K562 (cell line): ENCODE results near the gene PLCB4. TPM values are rescaled to one million over a fixed set of nuclear protein-coding genes. Genes with fewer than 3 reads are reported as not detected.

Source experiments
- ATAC-seq: fragments of 200-7000 bp; cut with Tn5 transposase; 3 replicates; pipeline ENCODE4 v1.9.1; 2020; ENCODE audit warnings: moderate library complexity
- BruUV-seq: library from RNA; stranded (reverse); fragments of 400-500 nt; replicated peaks from 2 replicates; lab custom pipeline; 2021; lab: Mats Ljungman, UMichigan
- CTCF ChIA-PET: fragments of 300-600 bp; formaldehyde crosslinking; extraction: SDS; loops from one replicate; lab custom pipeline; 2021; ENCODE audit warnings: low intra/inter-chr PET ratio; lab: Yijun Ruan, JAX
- POLR2A ChIA-PET: fragments of 300-600, 350-650 bp; sonication (Branson Sonifier 250); formaldehyde crosslinking; extraction: SDS; loops from one replicate; lab custom pipeline; 2021; ENCODE audit warnings: antibody characterized with exemption, inconsistent platforms; lab: Yijun Ruan, JAX
- DNase-seq, 4 experiments: peaks; one replicate each; pipeline versions ENCODE4 v3.0.0 to v3.0.0-alpha.2; 2011 to 2018; ENCODE audit warnings: low spot score in 3 of 4, mixed read lengths in 3 of 4; ENCODE audit errors: extremely low read depth in 1 of 4
- FAIRE-seq: peaks from 2 replicates; lab custom pipeline; 2011; peaks lifted over from hg19 to GRCh38; lab: Jason Lieb, UNC
- H2AFZ ChIP-seq: 2 replicates; pipeline ENCODE4 v1.6.0; 2011; ENCODE audit warnings: low read depth, low read length, control low read depth, inconsistent platforms
- H3K27ac ChIP-seq: fragments of 200-600 bp; 3 replicates; pipeline ENCODE4 v1.8.0; 2011; ENCODE audit warnings: low read depth, mild to moderate bottlenecking, control low read depth, inconsistent platforms, low read length, moderate library complexity, mixed read lengths; ENCODE audit errors: extremely low read depth
- H3K27me3 ChIP-seq, 2 experiments: fragments of 300-600 bp in 1 of 2; 2 replicates in 1 of 2; 3 replicates in 1 of 2; pipeline versions ENCODE4 v1.6.0 to v1.8.0; 2011; ENCODE audit warnings: inconsistent platforms in 2 of 2, low read length in 2 of 2, mild to moderate bottlenecking in 1 of 2, mixed read lengths in 1 of 2, moderate library complexity in 1 of 2; ENCODE audit not compliant: control insufficient read depth in 2 of 2, insufficient read depth in 2 of 2
- H3K36me3 ChIP-seq: fragments of 300-600 bp; 3 replicates; pipeline ENCODE4 v1.8.0; 2011; ENCODE audit warnings: mild to moderate bottlenecking, low read length, inconsistent platforms; ENCODE audit not compliant: control insufficient read depth, insufficient read depth
- H3K4me1 ChIP-seq, 2 experiments: fragments of 200-600 bp in 1 of 2; replicated peaks in 1 of 2; 2 replicates in 1 of 2; 3 replicates in 1 of 2; pipeline versions ENCODE4 v1.5.1 to v1.8.0; 2011; ENCODE audit warnings: inconsistent platforms in 2 of 2, low read length in 2 of 2, mild to moderate bottlenecking in 1 of 2, mixed read lengths in 1 of 2, moderate library complexity in 1 of 2; ENCODE audit not compliant: control insufficient read depth in 2 of 2, insufficient read depth in 2 of 2
- H3K4me2 ChIP-seq: 2 replicates; pipeline ENCODE4 v1.6.1; 2011; ENCODE audit warnings: low read length, control low read depth, inconsistent platforms, mixed read lengths; ENCODE audit not compliant: insufficient read depth
- H3K4me3 ChIP-seq: fragments of 200-600 bp; sonication (generic), shearing (Covaris generic); 2 replicates; pipeline ENCODE4 v1.5.1; 2016; ENCODE audit warnings: control low read depth, inconsistent platforms
- H3K79me2 ChIP-seq: fragments of 200-600 bp; 3 replicates; pipeline ENCODE4 v1.8.0; 2011; ENCODE audit warnings: low read length, inconsistent platforms; ENCODE audit not compliant: control insufficient read depth, insufficient read depth
- H3K9ac ChIP-seq, 2 experiments: 2 replicates each; pipeline versions ENCODE4 v1.6.0 to v1.6.1; 2011; ENCODE audit warnings: low read depth in 2 of 2, low read length in 2 of 2, control low read depth in 1 of 2, inconsistent platforms in 1 of 2, mild to moderate bottlenecking in 1 of 2, mixed read lengths in 1 of 2; ENCODE audit not compliant: insufficient read depth in 1 of 2
- H3K9me1 ChIP-seq: one replicate; pipeline ENCODE4 v1.6.0; 2011; ENCODE audit warnings: inconsistent platforms, mild to moderate bottlenecking, low read length, moderate library complexity; ENCODE audit not compliant: control insufficient read depth, insufficient read depth
- H3K9me3 ChIP-seq: replicated peaks from 2 replicates; pipeline ENCODE4 v1.5.1; 2011; ENCODE audit warnings: low read depth, low read length, inconsistent platforms; ENCODE audit not compliant: control insufficient read depth, insufficient read depth
- H4K20me1 ChIP-seq: replicated peaks from 2 replicates; pipeline ENCODE4 v1.6.1; 2011; ENCODE audit warnings: low read length, inconsistent platforms, mixed read lengths; ENCODE audit not compliant: control insufficient read depth, insufficient read depth
- ATF2 ChIP-seq: sonication (generic); formaldehyde crosslinking; IDR thresholded peaks from 2 replicates; pipeline ENCODE4 v1.8.1; 2022; ENCODE audit warnings: missing genetic modification reagents
- CREBBP ChIP-seq: IDR thresholded peaks from one replicate; pipeline ENCODE4 v1.6.1; 2012; ENCODE audit warnings: low read depth, mild to moderate bottlenecking, control low read depth, inconsistent platforms, low read length
- GTF2A2 ChIP-seq: IDR thresholded peaks from 2 replicates; pipeline ENCODE4 v1.6.1; 2016; ENCODE audit warnings: mild to moderate bottlenecking, missing genetic modification characterization, missing compliant biosample characterization
- HDAC2 ChIP-seq: fragments of 450-650 bp; IDR thresholded peaks from 2 replicates; pipeline ENCODE4 v1.6.1; 2016; ENCODE audit warnings: mild to moderate bottlenecking
- MAFG ChIP-seq: fragments of 450-650 bp; conservative IDR thresholded peaks from 2 replicates; pipeline ENCODE4 v1.6.1; 2016; ENCODE audit warnings: missing genetic modification characterization, missing compliant biosample characterization
- NUFIP1 ChIP-seq: fragments of 450-650 bp; IDR thresholded peaks from 2 replicates; pipeline ENCODE4 v1.6.1; 2018; ENCODE audit not compliant: partially characterized antibody
- RBM15 ChIP-seq: fragments of 200-400 bp; formaldehyde crosslinking; IDR thresholded peaks from 2 replicates; pipeline ENCODE4 v1.6.1; 2018; ENCODE audit warnings: mild to moderate bottlenecking, low read length, moderate library complexity; ENCODE audit not compliant: insufficient read depth
- SLC30A9 ChIP-seq: fragments of 250-450 bp; sonication (Bioruptor Pico); IDR thresholded peaks from 2 replicates; pipeline ENCODE4 v1.8.0; 2022; ENCODE audit warnings: mild to moderate bottlenecking, moderate library complexity
- SREBF1 ChIP-seq: fragments of 150-350 bp; IDR thresholded peaks from 2 replicates; pipeline ENCODE4 v1.6.1; 2014; ENCODE audit warnings: antibody characterized with exemption, low read depth, low read length, borderline replicate concordance
- TAF9B ChIP-seq: fragments of 450-650 bp; IDR thresholded peaks from 2 replicates; pipeline ENCODE4 v1.6.1; 2018; ENCODE audit warnings: mild to moderate bottlenecking; ENCODE audit not compliant: partially characterized antibody
- TSC22D4 ChIP-seq: fragments of 450-650 bp; IDR thresholded peaks from 2 replicates; pipeline ENCODE4 v1.6.1; 2016; ENCODE audit warnings: missing genetic modification characterization, missing biosample characterization, control low read depth
- ZNF121 ChIP-seq: sonication (generic); formaldehyde crosslinking; conservative IDR thresholded peaks from 2 replicates; pipeline ENCODE4 v1.8.0; 2022; ENCODE audit warnings: missing genetic modification reagents
- WGBS: fragments of 100-300 bp; shearing (Covaris generic); methylation state at CpG from one replicate; pipeline ENCODE4 v1.1.6; 2016; ENCODE audit warnings: low coverage, mixed read lengths; ENCODE audit not compliant: insufficient coverage; ENCODE audit errors: missing lambda C conversion rate; 5-methylcytosine and 5-hydroxymethylcytosine counted together
- in situ Hi-C: fragments of 300-500 bp; cut with MboI; formaldehyde crosslinking; loops from 4 replicates; pipeline ENCODE4 v1.15.0; 2018; ENCODE audit warnings: inconsistent platforms, mixed read lengths
- intact Hi-C: fragments of 100-400 bp; cut with micrococcal nuclease; formaldehyde crosslinking; loops from 2 replicates; pipeline ENCODE4 v1.14.2; 2022
- polyA plus RNA-seq, 8 experiments: library from polyadenylated mRNA; depleted of rRNA in 4 of 8; stranded (reverse) in 5 of 8; unstranded in 3 of 8; fragments of >200 nt; fragmentation: Nextera tagmentation in 2 of 8; fragmentation: Illumina TruSeq in 1 of 8; extraction: Ambion mirVana in 2 of 8; extraction: Trizol in 1 of 8; gene quantifications; 2 replicates each; pipeline versions ENCODE4 v1.2.1 to v1.2.3, GENCODE V29; 2011 to 2014; ENCODE audit warnings: inconsistent platforms in 1 of 8, missing spikeins in 1 of 8
- total RNA-seq, 7 experiments: library from RNA; depleted of rRNA in 6 of 7; stranded (reverse); fragments of >200 nt in 6 of 7; fragmentation: Illumina TruSeq in 2 of 7; extraction: Trizol in 2 of 7; gene quantifications; 2 replicates each; pipeline versions ENCODE4 v1.2.1 to v1.2.3, GENCODE V29; 2011 to 2021; ENCODE audit warnings: low replicate concordance in 1 of 7
- TF ChIP-seq, protein P1 (sequence below): fragments of 250-450 bp; sonication (Bioruptor Pico); IDR thresholded peaks from 2 replicates; pipeline ENCODE4 v1.8.0; 2021; ENCODE audit warnings: mild to moderate bottlenecking, moderate library complexity
- TF ChIP-seq, protein P2 (sequence below): IDR thresholded peaks from 2 replicates; pipeline ENCODE4 v1.6.1; 2011; ENCODE audit warnings: borderline replicate concordance, low read depth, mild to moderate bottlenecking, moderate library complexity, low read length; ENCODE audit not compliant: insufficient read depth, poor library complexity, severe bottlenecking

The PLCB4 gene
- total and polyA plus RNA-seq, 9 of the 15 experiments (the other 6 are each of a cell fraction or from before 2014, with no cell fraction given), result 0.20 to 2.9 (median 0.52) TPM

DNA sequence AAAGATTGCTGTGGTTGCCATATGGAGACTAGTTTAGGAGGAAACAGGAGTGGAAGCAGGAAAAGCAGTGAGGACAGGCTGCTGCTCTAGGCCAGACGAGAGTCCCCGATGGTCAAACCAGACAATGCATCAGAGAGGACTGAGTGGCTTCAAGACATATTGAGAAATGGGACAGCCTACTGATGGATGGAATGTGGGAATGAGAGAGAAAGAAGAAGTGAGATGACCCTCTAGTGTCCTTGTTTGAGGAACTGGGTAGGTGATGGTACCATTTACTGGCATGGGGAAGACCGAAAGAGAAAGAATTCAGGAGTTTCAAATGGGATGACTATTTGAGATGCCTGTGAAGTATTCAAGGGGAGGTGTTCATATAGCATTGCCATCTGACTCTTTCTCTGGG lies 333.7 kb downstream of the PLCB4 start:
- CTCF ChIA-PET, result no interaction called here
- DNase-seq, result no peak
- whole genome bisulfite sequencing, result 0% methylated on average over 2 of the region's 3 CpGs

More for the DNA sequence above, 333.7 kb downstream of the PLCB4 start:
- POLR2A ChIA-PET, result no interaction called here
- Histone ChIP-seq H3K9me1 (no peaks in the 10 kb centered on the region), H3K36me3 (no peaks in the 10 kb centered on the region), H3K27me3 (no peaks in the 10 kb centered on the region), H2AFZ (no peak overlapping the region), H3K4me1 (no peaks in the 10 kb centered on the region), H3K9me3 (no peaks in the 10 kb centered on the region), H4K20me1 (no peaks in the 10 kb centered on the region), H3K27ac (no peak overlapping the region), H3K9ac (no peak overlapping the region), H3K79me2 (no peaks in the 10 kb centered on the region), H3K4me3 (no peak overlapping the region), H3K4me2 (no peak overlapping the region)
- FAIRE-seq (no peak), ATAC-seq (no peak)
- intact Hi-C loops, result no loop called here
- BruUV-seq, result no TSS peak
- TF ChIP-seq, protein P1, sequence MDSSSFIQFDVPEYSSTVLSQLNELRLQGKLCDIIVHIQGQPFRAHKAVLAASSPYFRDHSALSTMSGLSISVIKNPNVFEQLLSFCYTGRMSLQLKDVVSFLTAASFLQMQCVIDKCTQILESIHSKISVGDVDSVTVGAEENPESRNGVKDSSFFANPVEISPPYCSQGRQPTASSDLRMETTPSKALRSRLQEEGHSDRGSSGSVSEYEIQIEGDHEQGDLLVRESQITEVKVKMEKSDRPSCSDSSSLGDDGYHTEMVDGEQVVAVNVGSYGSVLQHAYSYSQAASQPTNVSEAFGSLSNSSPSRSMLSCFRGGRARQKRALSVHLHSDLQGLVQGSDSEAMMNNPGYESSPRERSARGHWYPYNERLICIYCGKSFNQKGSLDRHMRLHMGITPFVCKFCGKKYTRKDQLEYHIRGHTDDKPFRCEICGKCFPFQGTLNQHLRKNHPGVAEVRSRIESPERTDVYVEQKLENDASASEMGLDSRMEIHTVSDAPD (CRISPR knock-in tag), result no peak
- TF ChIP-seq SLC30A9 (CRISPR knock-in tag), result no peak
- no peak for TF ChIP-seq ATF2 (CRISPR knock-in tag)
- no peak for TF ChIP-seq CREBBP
- no peak for TF ChIP-seq HDAC2
- TF ChIP-seq GTF2A2, result no peak
- TF ChIP-seq ZNF121 (CRISPR knock-in tag), result no peak
- TF ChIP-seq NUFIP1, result no peak
- TF ChIP-seq, protein P2, sequence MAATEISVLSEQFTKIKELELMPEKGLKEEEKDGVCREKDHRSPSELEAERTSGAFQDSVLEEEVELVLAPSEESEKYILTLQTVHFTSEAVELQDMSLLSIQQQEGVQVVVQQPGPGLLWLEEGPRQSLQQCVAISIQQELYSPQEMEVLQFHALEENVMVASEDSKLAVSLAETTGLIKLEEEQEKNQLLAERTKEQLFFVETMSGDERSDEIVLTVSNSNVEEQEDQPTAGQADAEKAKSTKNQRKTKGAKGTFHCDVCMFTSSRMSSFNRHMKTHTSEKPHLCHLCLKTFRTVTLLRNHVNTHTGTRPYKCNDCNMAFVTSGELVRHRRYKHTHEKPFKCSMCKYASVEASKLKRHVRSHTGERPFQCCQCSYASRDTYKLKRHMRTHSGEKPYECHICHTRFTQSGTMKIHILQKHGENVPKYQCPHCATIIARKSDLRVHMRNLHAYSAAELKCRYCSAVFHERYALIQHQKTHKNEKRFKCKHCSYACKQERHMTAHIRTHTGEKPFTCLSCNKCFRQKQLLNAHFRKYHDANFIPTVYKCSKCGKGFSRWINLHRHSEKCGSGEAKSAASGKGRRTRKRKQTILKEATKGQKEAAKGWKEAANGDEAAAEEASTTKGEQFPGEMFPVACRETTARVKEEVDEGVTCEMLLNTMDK, result no peak
- no peak for TF ChIP-seq RBM15
- no peak for TF ChIP-seq TAF9B
- no peak for TF ChIP-seq TSC22D4
- no peak for TF ChIP-seq MAFG (tag)
- no peak for TF ChIP-seq SREBF1
- in situ Hi-C loops, result no loop called here
